ENCODE results near the gene ITGA7.

- TF ChIP-seq GLIS3 (CRISPR knock-in tag; IDR thresholded peaks at IDR 0.05), result no peak
- TF ChIP-seq ARNTL (CRISPR knock-in tag; IDR thresholded peaks at IDR 0.05; ENCODE audit: borderline replicate concordance, low read depth), result no peak
- TF ChIP-seq ZNF8 (CRISPR knock-in tag; IDR thresholded peaks at IDR 0.05), result no peak
- no peak for TF ChIP-seq ZFP3 (CRISPR knock-in tag; IDR thresholded peaks at IDR 0.05)
Measured at GRCh38 chr12:55675666-55676065, 32.0 kb downstream of the ITGA7 start.

Measured in SK-N-SH treated with all-trans-retinoic acid at 6 μM for 48 hours (cell line).